Measurements from ENCODE around the gene ATP10A. TPM values are rescaled to one million over a fixed set of nuclear protein-coding genes. Genes with fewer than 3 reads are reported as not detected.

Gene ATP10A
- total RNA-seq, 1 experiment from 2014 or later: 0.02 TPM

DNA sequence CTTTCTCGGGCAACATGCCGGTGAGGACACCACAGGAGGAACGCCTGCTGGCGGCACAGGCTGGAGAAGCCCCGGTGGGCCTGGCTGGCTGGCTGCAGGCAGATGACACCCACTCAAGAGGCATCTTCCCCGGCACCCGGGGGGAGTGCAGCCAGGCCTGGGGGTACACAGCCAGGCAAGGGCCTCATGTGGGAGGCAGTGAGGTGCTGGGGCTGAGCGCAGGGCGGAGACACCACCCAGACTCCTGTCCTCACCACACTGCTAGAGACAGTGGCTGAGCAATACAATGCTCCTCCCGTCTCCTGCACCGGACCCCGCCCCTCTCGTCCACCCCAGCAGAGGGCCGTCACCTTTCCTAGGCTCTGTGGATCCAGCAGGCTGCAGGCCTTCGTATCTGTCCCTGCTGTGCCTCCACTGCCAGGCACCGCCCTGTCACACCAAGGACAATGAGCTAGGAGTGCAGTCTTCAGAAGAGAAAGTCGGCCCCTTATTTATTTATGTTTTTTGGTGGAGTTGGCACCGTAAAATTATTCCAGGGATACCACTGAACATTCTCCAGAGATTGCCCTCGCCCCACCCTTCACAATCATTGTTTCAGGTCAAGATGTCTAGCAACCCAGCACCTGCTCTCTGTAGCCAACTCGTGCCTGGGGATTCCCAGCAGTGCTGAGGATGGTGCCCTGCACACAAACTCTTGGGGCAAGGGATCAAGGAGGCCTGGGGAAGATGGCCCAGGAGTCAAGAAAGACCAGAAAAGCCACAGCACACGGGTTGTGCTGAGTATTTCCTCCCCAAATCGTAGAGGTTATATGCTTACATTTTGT lies 129.1 kb downstream of the ATP10A start:
- ChIA-PET RAD21 (ENCODE audit: low non-redundant PET in 1 of 2, low total read pairs in 2 of 2, uncharacterized antibody in 2 of 2, unreplicated experiment in 2 of 2) (no interaction called here), CTCF (no interaction called here), POLR2A (no interaction called here)
- Histone ChIP-seq H2AFZ (ENCODE audit: low read depth, low read length, poor library complexity, severe bottlenecking) (no peak overlapping the region), H3K36me3 (ENCODE audit: control insufficient read depth in 1 of 2, insufficient read depth in 2 of 2, low read length in 2 of 2) (no peaks in the 10 kb centered on the region), H4K20me1 (ENCODE audit: insufficient read depth) (no peaks in the 10 kb centered on the region), H3K9me2 (ENCODE audit: insufficient read depth) (no peaks in the 10 kb centered on the region), H3K27ac (ENCODE audit: low read depth, low read length) (no peak overlapping the region), H3K79me2 (ENCODE audit: insufficient read depth, low read length) (no peaks in the 10 kb centered on the region), H3K9ac (ENCODE audit: low read length) (no peak overlapping the region), H3K27me3 (ENCODE audit: insufficient read depth, low read length) (no peaks in the 10 kb centered on the region), H3K4me1 (ENCODE audit: control insufficient read depth in 1 of 2, insufficient read depth in 2 of 2, low read length in 2 of 2) (no peaks in the 10 kb centered on the region), H3K4me3 (replicated peaks in 1 of 2; ENCODE audit: low read depth in 1 of 2, low read length in 2 of 2) (no peak overlapping the region), H3K4me2 (ENCODE audit: low read length) (no peak overlapping the region), H3K9me3 (ENCODE audit: control insufficient read depth in 1 of 2, insufficient read depth in 1 of 2, low read depth in 1 of 2, low read length in 2 of 2) (peaks cover 3 to 17% of the 10 kb centered on the region in 2 experiments; a peak in 2 of 4 replicates)
- DNase-seq (ENCODE audit: low read depth, low spot score): no peak
- intact Hi-C loops (cut with micrococcal nuclease): no loop called here
- ATAC-seq: no peak
- no TSS peak for BruUV-seq (replicated peaks)
- TF ChIP-seq JUND (IDR thresholded peaks at IDR 0.05) (no peak), POLR2A (IDR thresholded peaks at IDR 0.05; ENCODE audit: borderline replicate concordance, extremely low read depth, insufficient read depth, insufficient read length) (no peak), SIN3A (IDR thresholded peaks at IDR 0.05; ENCODE audit: low read depth) (no peak), SP1 (IDR thresholded peaks at IDR 0.05; ENCODE audit: low read depth) (no peak), EZH2phosphoT487 (IDR thresholded peaks at IDR 0.05; ENCODE audit: borderline replicate concordance) (no peak), RAD21 (IDR thresholded peaks at IDR 0.05; ENCODE audit: low read depth) (no peak), CEBPB (IDR thresholded peaks at IDR 0.05; ENCODE audit: low read depth) (no peak), CBX3 (IDR thresholded peaks at IDR 0.05; ENCODE audit: low read depth) (no peak), TCF7L2 (IDR thresholded peaks at IDR 0.05; ENCODE audit: borderline replicate concordance, extremely low read depth, insufficient read depth, insufficient read length) (no peak), ZFX (IDR thresholded peaks at IDR 0.05) (no peak), EZH2 (IDR thresholded peaks at IDR 0.05) (no peak)
- TF ChIP-seq, protein P1, sequence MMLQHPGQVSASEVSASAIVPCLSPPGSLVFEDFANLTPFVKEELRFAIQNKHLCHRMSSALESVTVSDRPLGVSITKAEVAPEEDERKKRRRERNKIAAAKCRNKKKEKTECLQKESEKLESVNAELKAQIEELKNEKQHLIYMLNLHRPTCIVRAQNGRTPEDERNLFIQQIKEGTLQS (IDR thresholded peaks at IDR 0.05): no peak
- TF ChIP-seq, protein P2, sequence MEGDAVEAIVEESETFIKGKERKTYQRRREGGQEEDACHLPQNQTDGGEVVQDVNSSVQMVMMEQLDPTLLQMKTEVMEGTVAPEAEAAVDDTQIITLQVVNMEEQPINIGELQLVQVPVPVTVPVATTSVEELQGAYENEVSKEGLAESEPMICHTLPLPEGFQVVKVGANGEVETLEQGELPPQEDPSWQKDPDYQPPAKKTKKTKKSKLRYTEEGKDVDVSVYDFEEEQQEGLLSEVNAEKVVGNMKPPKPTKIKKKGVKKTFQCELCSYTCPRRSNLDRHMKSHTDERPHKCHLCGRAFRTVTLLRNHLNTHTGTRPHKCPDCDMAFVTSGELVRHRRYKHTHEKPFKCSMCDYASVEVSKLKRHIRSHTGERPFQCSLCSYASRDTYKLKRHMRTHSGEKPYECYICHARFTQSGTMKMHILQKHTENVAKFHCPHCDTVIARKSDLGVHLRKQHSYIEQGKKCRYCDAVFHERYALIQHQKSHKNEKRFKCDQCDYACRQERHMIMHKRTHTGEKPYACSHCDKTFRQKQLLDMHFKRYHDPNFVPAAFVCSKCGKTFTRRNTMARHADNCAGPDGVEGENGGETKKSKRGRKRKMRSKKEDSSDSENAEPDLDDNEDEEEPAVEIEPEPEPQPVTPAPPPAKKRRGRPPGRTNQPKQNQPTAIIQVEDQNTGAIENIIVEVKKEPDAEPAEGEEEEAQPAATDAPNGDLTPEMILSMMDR (IDR thresholded peaks at IDR 0.05 in 2 of 3, conservative IDR thresholded peaks at IDR 0.05 in 1 of 3; ENCODE audit: borderline replicate concordance in 1 of 3, insufficient read depth in 1 of 3, low read depth in 2 of 3, low read length in 2 of 3): no peak
- TF ChIP-seq, protein P3, sequence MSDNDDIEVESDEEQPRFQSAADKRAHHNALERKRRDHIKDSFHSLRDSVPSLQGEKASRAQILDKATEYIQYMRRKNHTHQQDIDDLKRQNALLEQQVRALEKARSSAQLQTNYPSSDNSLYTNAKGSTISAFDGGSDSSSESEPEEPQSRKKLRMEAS (IDR thresholded peaks at IDR 0.05): no peak
- TF ChIP-seq, protein P4, sequence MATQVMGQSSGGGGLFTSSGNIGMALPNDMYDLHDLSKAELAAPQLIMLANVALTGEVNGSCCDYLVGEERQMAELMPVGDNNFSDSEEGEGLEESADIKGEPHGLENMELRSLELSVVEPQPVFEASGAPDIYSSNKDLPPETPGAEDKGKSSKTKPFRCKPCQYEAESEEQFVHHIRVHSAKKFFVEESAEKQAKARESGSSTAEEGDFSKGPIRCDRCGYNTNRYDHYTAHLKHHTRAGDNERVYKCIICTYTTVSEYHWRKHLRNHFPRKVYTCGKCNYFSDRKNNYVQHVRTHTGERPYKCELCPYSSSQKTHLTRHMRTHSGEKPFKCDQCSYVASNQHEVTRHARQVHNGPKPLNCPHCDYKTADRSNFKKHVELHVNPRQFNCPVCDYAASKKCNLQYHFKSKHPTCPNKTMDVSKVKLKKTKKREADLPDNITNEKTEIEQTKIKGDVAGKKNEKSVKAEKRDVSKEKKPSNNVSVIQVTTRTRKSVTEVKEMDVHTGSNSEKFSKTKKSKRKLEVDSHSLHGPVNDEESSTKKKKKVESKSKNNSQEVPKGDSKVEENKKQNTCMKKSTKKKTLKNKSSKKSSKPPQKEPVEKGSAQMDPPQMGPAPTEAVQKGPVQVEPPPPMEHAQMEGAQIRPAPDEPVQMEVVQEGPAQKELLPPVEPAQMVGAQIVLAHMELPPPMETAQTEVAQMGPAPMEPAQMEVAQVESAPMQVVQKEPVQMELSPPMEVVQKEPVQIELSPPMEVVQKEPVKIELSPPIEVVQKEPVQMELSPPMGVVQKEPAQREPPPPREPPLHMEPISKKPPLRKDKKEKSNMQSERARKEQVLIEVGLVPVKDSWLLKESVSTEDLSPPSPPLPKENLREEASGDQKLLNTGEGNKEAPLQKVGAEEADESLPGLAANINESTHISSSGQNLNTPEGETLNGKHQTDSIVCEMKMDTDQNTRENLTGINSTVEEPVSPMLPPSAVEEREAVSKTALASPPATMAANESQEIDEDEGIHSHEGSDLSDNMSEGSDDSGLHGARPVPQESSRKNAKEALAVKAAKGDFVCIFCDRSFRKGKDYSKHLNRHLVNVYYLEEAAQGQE (IDR thresholded peaks at IDR 0.05; ENCODE audit: low read depth): no peak
- TF ChIP-seq, protein P5, sequence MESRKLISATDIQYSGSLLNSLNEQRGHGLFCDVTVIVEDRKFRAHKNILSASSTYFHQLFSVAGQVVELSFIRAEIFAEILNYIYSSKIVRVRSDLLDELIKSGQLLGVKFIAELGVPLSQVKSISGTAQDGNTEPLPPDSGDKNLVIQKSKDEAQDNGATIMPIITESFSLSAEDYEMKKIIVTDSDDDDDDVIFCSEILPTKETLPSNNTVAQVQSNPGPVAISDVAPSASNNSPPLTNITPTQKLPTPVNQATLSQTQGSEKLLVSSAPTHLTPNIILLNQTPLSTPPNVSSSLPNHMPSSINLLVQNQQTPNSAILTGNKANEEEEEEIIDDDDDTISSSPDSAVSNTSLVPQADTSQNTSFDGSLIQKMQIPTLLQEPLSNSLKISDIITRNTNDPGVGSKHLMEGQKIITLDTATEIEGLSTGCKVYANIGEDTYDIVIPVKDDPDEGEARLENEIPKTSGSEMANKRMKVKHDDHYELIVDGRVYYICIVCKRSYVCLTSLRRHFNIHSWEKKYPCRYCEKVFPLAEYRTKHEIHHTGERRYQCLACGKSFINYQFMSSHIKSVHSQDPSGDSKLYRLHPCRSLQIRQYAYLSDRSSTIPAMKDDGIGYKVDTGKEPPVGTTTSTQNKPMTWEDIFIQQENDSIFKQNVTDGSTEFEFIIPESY (IDR thresholded peaks at IDR 0.05; ENCODE audit: extremely low read depth, insufficient replicate concordance, low read length): no peak
